Hepatocyte (in vitro differentiated cells): ENCODE results near the gene ZNF644. TPM values are rescaled to one million over a fixed set of nuclear protein-coding genes. Genes with fewer than 3 reads are reported as not detected.
"Not testable (repeated sequence)": the region's sequence is repeated elsewhere in the genome, so short reads cannot be mapped to it uniquely, and the experiment has no call there.

Source experiments
- DNase-seq: peaks from one replicate; pipeline ENCODE4 v3.0.0-alpha.2; 2016; ENCODE audit warnings: low spot score
- H2AFZ ChIP-seq: fragments of 200-600 bp; sonication (generic); 2 replicates; pipeline ENCODE4 v1.6.0; 2016; ENCODE audit warnings: antibody characterized with exemption, mild to moderate bottlenecking
- H3K27ac ChIP-seq: fragments of 200-600 bp; sonication (generic); 2 replicates; pipeline ENCODE4 v1.5.1; 2016; ENCODE audit warnings: mild to moderate bottlenecking
- H3K27me3 ChIP-seq: fragments of 200-600 bp; sonication (generic); 2 replicates; pipeline ENCODE4 v1.6.1; 2016
- H3K36me3 ChIP-seq: fragments of 200-600 bp; sonication (generic); replicated peaks from 2 replicates; pipeline ENCODE4 v1.5.1; 2016; ENCODE audit warnings: low read depth; ENCODE audit not compliant: insufficient read depth
- H3K4me1 ChIP-seq: fragments of 200-600 bp; sonication (generic); 2 replicates; pipeline ENCODE4 v1.5.1; 2016; ENCODE audit warnings: mild to moderate bottlenecking, moderate library complexity; ENCODE audit not compliant: insufficient read depth
- H3K4me2 ChIP-seq: fragments of 200-600 bp; sonication (generic); 2 replicates; pipeline ENCODE4 v1.6.0; 2016
- H3K4me3 ChIP-seq: fragments of 200-600 bp; sonication (generic); 2 replicates; pipeline ENCODE4 v1.5.1; 2016; ENCODE audit warnings: mild to moderate bottlenecking
- H3K79me2 ChIP-seq: fragments of 200-600 bp; sonication (generic); 2 replicates; pipeline ENCODE4 v1.6.0; 2017; ENCODE audit warnings: mild to moderate bottlenecking
- H3K9me2 ChIP-seq: fragments of 200-600 bp; sonication (generic); replicated peaks from 2 replicates; pipeline ENCODE4 v1.6.0; 2017; ENCODE audit warnings: mild to moderate bottlenecking; ENCODE audit not compliant: insufficient read depth
- H3K9me3 ChIP-seq: fragments of 200-600 bp; sonication (generic); 2 replicates; pipeline ENCODE4 v1.5.1; 2016; ENCODE audit warnings: low read depth, mild to moderate bottlenecking
- H4K20me1 ChIP-seq: fragments of 200-600 bp; sonication (generic); 2 replicates; pipeline ENCODE4 v1.6.0; 2016; ENCODE audit warnings: mild to moderate bottlenecking; ENCODE audit not compliant: insufficient read depth, poor library complexity, severe bottlenecking
- EZH2 ChIP-seq: fragments of 200-600 bp; sonication (generic); IDR thresholded peaks from 2 replicates; pipeline ENCODE4 v1.6.1; 2016; ENCODE audit warnings: antibody characterized with exemption, mild to moderate bottlenecking, borderline replicate concordance
- EZH2phosphoT487 ChIP-seq: fragments of 200-600 bp; sonication (generic); IDR thresholded peaks from one replicate; pipeline ENCODE4 v1.6.1; 2018; ENCODE audit warnings: antibody characterized with exemption, mild to moderate bottlenecking, low read depth, moderate library complexity; ENCODE audit not compliant: unreplicated experiment, severe bottlenecking
- WGBS: methylation state at CpG from one replicate; pipeline ENCODE4 v1.1.6; 2016; ENCODE audit warnings: low lambda C conversion rate; ENCODE audit errors: missing lambda C conversion rate; 5-methylcytosine and 5-hydroxymethylcytosine counted together
- polyA plus RNA-seq: library from polyadenylated mRNA; unstranded; fragments of >200 nt; fragmentation: Nextera tagmentation; extraction: Ambion mirVana; gene quantifications from 2 replicates; pipeline ENCODE4 v1.2.1, GENCODE V29; 2016
- total RNA-seq: library from RNA; depleted of rRNA; stranded (reverse); fragments of >200 nt; gene quantifications from 2 replicates; pipeline ENCODE4 v1.2.3, GENCODE V29; 2014
- TF ChIP-seq, protein P1 (sequence below): fragments of 200-600 bp; sonication (generic); IDR thresholded peaks from 2 replicates; pipeline ENCODE4 v1.5.1; 2016; ENCODE audit warnings: antibody characterized with exemption, mild to moderate bottlenecking; ENCODE audit not compliant: poor library complexity

The ZNF644 gene
- total and polyA plus RNA-seq, 2 experiments from 2014 or later = 39.8 to 78.7 TPM

GRCh38 chr1:91054780-91055481, 33.1 kb upstream of the ZNF644 start:
- H3K9me2 ChIP-seq = no peaks in the 10 kb centered on the region
- no peaks in the 10 kb centered on the region for H3K9me3 ChIP-seq
- H3K4me1 ChIP-seq = no peaks in the 10 kb centered on the region
- H3K79me2 ChIP-seq = no peaks in the 10 kb centered on the region
- H3K27ac ChIP-seq = no peak overlapping the region
- no peaks in the 10 kb centered on the region for H4K20me1 ChIP-seq
- H3K36me3 ChIP-seq = no peaks in the 10 kb centered on the region
- WGBS = 89% methylated on average over 2 of the region's 2 CpGs
- no peak for DNase-seq
- H2AFZ ChIP-seq = no peak overlapping the region
- H3K4me2 ChIP-seq = no peak overlapping the region
- TF ChIP-seq, protein P1, sequence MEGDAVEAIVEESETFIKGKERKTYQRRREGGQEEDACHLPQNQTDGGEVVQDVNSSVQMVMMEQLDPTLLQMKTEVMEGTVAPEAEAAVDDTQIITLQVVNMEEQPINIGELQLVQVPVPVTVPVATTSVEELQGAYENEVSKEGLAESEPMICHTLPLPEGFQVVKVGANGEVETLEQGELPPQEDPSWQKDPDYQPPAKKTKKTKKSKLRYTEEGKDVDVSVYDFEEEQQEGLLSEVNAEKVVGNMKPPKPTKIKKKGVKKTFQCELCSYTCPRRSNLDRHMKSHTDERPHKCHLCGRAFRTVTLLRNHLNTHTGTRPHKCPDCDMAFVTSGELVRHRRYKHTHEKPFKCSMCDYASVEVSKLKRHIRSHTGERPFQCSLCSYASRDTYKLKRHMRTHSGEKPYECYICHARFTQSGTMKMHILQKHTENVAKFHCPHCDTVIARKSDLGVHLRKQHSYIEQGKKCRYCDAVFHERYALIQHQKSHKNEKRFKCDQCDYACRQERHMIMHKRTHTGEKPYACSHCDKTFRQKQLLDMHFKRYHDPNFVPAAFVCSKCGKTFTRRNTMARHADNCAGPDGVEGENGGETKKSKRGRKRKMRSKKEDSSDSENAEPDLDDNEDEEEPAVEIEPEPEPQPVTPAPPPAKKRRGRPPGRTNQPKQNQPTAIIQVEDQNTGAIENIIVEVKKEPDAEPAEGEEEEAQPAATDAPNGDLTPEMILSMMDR = no peak
- no peak for TF ChIP-seq EZH2
- TF ChIP-seq EZH2phosphoT487 = no peak
- no peaks in the 10 kb centered on the region for H3K27me3 ChIP-seq
- no peak overlapping the region for H3K4me3 ChIP-seq

DNA sequence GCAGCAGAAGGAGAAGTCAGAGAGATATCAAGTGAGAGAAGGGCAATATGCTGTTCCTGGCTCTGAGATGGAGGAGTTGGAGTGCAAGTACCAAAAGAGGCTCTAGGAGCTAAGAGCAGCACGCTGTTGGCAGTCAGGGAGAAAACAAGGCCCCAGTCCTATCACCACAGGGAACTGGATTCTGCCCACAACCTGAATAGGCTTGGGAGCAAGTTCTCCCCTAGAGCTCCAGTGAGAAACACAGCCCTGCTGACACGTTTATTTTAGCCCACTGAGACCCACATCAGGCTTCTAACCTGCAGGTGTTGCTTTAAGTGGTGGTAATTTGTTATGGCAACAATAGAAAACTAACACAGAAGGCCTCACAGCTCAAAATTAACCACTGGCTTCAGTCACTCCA, 31.8 kb upstream of the ZNF644 start:
- Histone ChIP-seq H3K27me3 (no peaks in the 10 kb centered on the region), H4K20me1 (no peaks in the 10 kb centered on the region), H3K27ac (no peak overlapping the region), H2AFZ (no peak overlapping the region), H3K4me3 (no peak overlapping the region), H3K4me1 (no peaks in the 10 kb centered on the region), H3K36me3 (no peaks in the 10 kb centered on the region), H3K9me2 (no peaks in the 10 kb centered on the region), H3K79me2 (no peaks in the 10 kb centered on the region), H3K9me3 (no peaks in the 10 kb centered on the region), H3K4me2 (no peak overlapping the region)
- TF ChIP-seq, protein P1 = no peak
- TF ChIP-seq EZH2phosphoT487 = no peak
- TF ChIP-seq EZH2 = no peak
- 61% methylated on average over 2 of the region's 2 CpGs for WGBS
- no peak for DNase-seq

DNA sequence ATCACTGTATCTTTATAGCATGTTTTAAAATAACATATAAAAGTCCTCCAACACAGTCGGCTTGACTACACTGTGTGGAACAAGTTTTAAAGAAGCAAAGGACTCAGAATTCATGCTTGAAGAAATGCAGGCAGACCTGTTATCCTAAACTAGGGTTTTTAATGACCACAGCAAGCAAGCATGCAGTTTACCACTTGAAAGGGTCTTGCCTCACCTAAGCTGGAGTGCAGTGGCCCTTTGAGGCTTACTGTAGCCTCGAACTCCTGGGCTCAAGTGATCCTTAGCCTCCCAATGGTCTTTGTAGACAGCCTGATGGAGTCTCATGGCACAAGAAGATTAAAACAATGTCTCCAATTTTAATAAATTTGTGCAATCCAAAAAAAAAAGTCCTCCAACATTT, 27.7 kb upstream of the ZNF644 start:
- not testable (repeated sequence) for DNase-seq, H3K9me3 ChIP-seq, H3K36me3 ChIP-seq, H3K4me1 ChIP-seq, H3K27me3 ChIP-seq, H3K4me2 ChIP-seq, H2AFZ ChIP-seq, H3K79me2 ChIP-seq, H4K20me1 ChIP-seq, H3K9me2 ChIP-seq, H3K27ac ChIP-seq, H3K4me3 ChIP-seq
- 67% methylated on average over 2 of the region's 2 CpGs for WGBS

GRCh38 chr1:91046766-91047165, 24.9 kb upstream of the ZNF644 start:
- H3K4me1 ChIP-seq = no peaks in the 10 kb centered on the region
- DNase-seq = no peak
- 61% methylated on average over 2 of the region's 2 CpGs for WGBS
- H3K4me3 ChIP-seq = no peak overlapping the region
- H4K20me1 ChIP-seq = no peaks in the 10 kb centered on the region
- no peak overlapping the region for H3K27ac ChIP-seq
- H3K4me2 ChIP-seq = no peak overlapping the region
- H3K9me3 ChIP-seq = no peaks in the 10 kb centered on the region
- H3K27me3 ChIP-seq = no peaks in the 10 kb centered on the region
- no peaks in the 10 kb centered on the region for H3K79me2 ChIP-seq
- H2AFZ ChIP-seq = no peak overlapping the region
- H3K9me2 ChIP-seq = no peaks in the 10 kb centered on the region
- TF ChIP-seq EZH2 (no peak), EZH2phosphoT487 (no peak)
- TF ChIP-seq, protein P1 = no peak
- no peaks in the 10 kb centered on the region for H3K36me3 ChIP-seq
